Measurements from ENCODE around the gene KRTAP1-3. TPM values are rescaled to one million over a fixed set of nuclear protein-coding genes. Genes with fewer than 3 reads are reported as not detected.

KRTAP1-3 gene
- total RNA-seq, 1 donor from 2014 or later: not detected

GRCh38 chr17:41037853-41038350, 3.2 kb upstream of the KRTAP1-3 start:
- intact Hi-C loops (cut with DNase I): no loop called here
- Histone ChIP-seq H3K27ac (no peak overlapping the region), H3K4me1 (no peaks in the 10 kb centered on the region), H3K36me3 (no peaks in the 10 kb centered on the region), H3K4me3 (no peak overlapping the region), H3K27me3 (no peaks in the 10 kb centered on the region), H3K9me3 (no peaks in the 10 kb centered on the region)
- TF ChIP-seq, protein P1, sequence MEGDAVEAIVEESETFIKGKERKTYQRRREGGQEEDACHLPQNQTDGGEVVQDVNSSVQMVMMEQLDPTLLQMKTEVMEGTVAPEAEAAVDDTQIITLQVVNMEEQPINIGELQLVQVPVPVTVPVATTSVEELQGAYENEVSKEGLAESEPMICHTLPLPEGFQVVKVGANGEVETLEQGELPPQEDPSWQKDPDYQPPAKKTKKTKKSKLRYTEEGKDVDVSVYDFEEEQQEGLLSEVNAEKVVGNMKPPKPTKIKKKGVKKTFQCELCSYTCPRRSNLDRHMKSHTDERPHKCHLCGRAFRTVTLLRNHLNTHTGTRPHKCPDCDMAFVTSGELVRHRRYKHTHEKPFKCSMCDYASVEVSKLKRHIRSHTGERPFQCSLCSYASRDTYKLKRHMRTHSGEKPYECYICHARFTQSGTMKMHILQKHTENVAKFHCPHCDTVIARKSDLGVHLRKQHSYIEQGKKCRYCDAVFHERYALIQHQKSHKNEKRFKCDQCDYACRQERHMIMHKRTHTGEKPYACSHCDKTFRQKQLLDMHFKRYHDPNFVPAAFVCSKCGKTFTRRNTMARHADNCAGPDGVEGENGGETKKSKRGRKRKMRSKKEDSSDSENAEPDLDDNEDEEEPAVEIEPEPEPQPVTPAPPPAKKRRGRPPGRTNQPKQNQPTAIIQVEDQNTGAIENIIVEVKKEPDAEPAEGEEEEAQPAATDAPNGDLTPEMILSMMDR (IDR thresholded peaks at IDR 0.05): no peak
- no peak for DNase-seq (ENCODE audit: low spot score in 2 of 2)

GRCh38 chr17:41029633-41030245, 4.9 kb downstream of the KRTAP1-3 start, which contains the start of gene KRTAP1-4:
Gene KRTAP1-4 (minus strand): TSS chr17:41030195. CDS start chr17:41030078, 117 bp downstream.
- Histone ChIP-seq H3K36me3 (no peaks in the 10 kb centered on the region), H3K27me3 (peaks cover 5% of the 10 kb centered on the region), H3K27ac (no peak within 1 kb of the TSS), H3K9me3 (no peaks in the 10 kb centered on the region), H3K4me3 (no peak within 1 kb of the TSS), H3K4me1 (no peaks in the 10 kb centered on the region)
- TF ChIP-seq, protein P1 (IDR thresholded peaks at IDR 0.05): no peak
- intact Hi-C loops (cut with DNase I): no loop called here
- DNase-seq (ENCODE audit: low spot score in 2 of 2): no peak

DNA sequence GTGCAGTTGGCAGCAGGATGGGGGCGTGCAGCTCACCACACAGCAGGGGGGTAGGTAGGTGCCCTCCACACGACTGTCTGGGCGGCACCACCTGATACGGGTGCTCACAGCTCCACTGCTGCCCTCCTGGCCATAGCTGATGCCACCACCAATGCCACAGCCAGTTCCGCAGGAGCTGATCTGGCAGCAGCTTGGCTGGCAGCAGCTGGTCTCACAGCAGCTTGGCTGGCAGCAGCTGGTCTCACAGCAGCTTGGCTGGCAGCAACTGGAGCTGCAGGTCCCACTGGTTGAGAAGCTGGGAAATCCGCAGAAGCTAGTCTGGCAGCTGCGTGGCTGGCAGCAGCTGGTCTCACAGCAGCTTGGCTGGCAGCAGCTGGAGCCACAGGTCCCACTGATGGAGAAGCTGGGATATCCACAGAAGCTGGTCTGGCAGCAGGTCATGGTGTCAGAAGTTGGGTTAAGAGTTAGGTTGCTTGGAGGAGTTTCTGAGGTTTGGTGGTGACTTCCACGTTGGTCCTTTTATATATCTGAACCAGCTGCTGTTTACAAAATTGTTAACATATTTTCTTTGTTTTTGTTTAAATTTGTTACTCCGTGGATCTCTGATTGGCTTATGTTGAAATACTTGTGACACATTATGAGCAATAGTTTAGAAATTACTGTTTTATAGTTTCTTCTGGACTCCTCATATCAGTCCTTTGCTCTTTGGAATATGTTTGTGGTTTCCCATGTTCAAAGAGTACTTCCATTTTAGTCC, 7.8 kb downstream of the KRTAP1-3 start, which contains the start of gene KRTAP1-5:
TSS of gene KRTAP1-5 (minus strand) at position 494 of the 757 bp plus-strand sequence. CDS start at position 441, 53 bp downstream.
- TF ChIP-seq, protein P1 (IDR thresholded peaks at IDR 0.05): no peak
- Histone ChIP-seq H3K4me3 (no peak within 1 kb of the TSS), H3K9me3 (no peaks in the 10 kb centered on the region), H3K27me3 (peaks cover 5% of the 10 kb centered on the region), H3K4me1 (no peaks in the 10 kb centered on the region), H3K27ac (no peak within 1 kb of the TSS), H3K36me3 (no peaks in the 10 kb centered on the region)
- intact Hi-C loops (cut with DNase I): no loop called here
- DNase-seq (ENCODE audit: low spot score in 2 of 2): no peak

DNA sequence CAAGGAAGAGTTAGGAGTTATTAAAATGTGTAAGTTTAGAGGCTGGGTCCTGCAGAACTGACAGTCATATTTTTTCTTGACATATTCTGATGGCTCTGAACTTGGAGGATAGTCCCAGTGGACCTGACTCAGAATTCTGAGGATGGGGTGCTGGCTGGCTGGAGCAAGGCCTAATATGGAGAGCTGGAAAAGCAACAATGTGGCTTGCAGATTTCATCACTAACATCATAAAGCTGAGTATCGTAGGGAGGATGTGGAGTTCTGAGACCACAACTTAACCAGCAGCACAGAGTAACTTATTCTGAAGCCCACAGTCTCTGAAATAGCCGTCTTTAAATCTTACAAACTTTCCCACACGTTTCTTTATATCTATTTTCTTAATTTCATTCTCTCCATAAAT, 10.0 kb downstream of the KRTAP1-3 start:
- intact Hi-C loops (cut with DNase I): no loop called here
- no peak overlapping the region for H3K4me3 ChIP-seq

DNA sequence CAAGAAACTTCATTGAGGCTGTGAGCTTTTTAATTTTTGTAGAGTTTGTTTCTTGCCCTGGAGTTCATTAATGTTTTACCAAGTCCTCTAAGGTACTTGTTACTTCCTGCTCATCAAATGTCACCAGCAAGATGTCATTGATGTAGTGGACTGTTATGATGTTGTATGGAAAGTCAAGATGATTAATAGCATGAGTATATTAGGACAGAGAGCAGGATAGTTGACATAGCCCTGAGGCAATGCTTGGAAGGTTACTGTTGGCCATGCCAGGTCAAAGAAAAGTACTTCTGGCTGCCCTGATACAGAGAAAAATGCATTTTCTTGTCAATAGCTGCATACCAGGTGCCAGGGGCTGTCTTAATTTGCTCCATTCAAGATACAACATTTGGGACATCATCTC, 14.3 kb downstream of the KRTAP1-3 start:
- intact Hi-C loops (cut with DNase I): no loop called here
- TF ChIP-seq, protein P1 (IDR thresholded peaks at IDR 0.05): no peak
- no peak overlapping the region for H3K27ac ChIP-seq
- no peak overlapping the region for H3K4me3 ChIP-seq
- H3K36me3 ChIP-seq: no peaks in the 10 kb centered on the region
- no peak for DNase-seq (ENCODE audit: low spot score in 2 of 2)
- no peaks in the 10 kb centered on the region for H3K4me1 ChIP-seq
- no peaks in the 10 kb centered on the region for H3K27me3 ChIP-seq
- H3K9me3 ChIP-seq: no peaks in the 10 kb centered on the region

More for the DNA sequence above, 10.0 kb downstream of the KRTAP1-3 start:
- no peaks in the 10 kb centered on the region for H3K36me3 ChIP-seq
- no peaks in the 10 kb centered on the region for H3K9me3 ChIP-seq
- H3K27ac ChIP-seq: no peak overlapping the region
- peaks cover 5% of the 10 kb centered on the region for H3K27me3 ChIP-seq
- TF ChIP-seq, protein P1 (IDR thresholded peaks at IDR 0.05): no peak
- DNase-seq (ENCODE audit: low spot score in 2 of 2): no peak
- H3K4me1 ChIP-seq: no peaks in the 10 kb centered on the region
